Transverse colon (tissue), 4 donors: ENCODE measurements around the gene TMTC1. TPM values are rescaled to one million over a fixed set of nuclear protein-coding genes. Genes with fewer than 3 reads are reported as not detected.

Experiments used
- DNase-seq: peaks from one replicate; pipeline ENCODE4 v3.0.0-alpha.2; 2019
- H3K27ac ChIP-seq, 4 donors: fragments of 200-600 bp; sonication (generic); 2 replicates each; pipeline ENCODE4 v1.5.1; 2016 to 2018; ENCODE audit warnings: inconsistent platforms in 4 of 4
- H3K27me3 ChIP-seq: fragments of 200-600 bp; sonication (generic); 2 replicates; pipeline ENCODE4 v1.5.1; 2017; ENCODE audit warnings: inconsistent platforms
- H3K36me3 ChIP-seq, 4 donors: fragments of 200-600 bp; sonication (generic); 2 replicates each; pipeline ENCODE4 v1.5.1; 2017 to 2019; ENCODE audit warnings: inconsistent platforms in 4 of 4
- H3K4me1 ChIP-seq, 4 donors: fragments of 200-600 bp; sonication (generic); 2 replicates each; pipeline ENCODE4 v1.5.1; 2017 to 2020; ENCODE audit warnings: inconsistent platforms in 4 of 4
- H3K4me3 ChIP-seq, 4 donors: fragments of 200-600 bp; sonication (generic); 1 replicate in 1 of 4; 2 replicates in 3 of 4; pipeline versions ENCODE4 v1.5.1 to v1.6.1; 2017 to 2019; ENCODE audit warnings: inconsistent platforms in 4 of 4
- H3K9me3 ChIP-seq, 2 donors: fragments of 200-600 bp; sonication (generic); 2 replicates each; pipeline ENCODE4 v1.5.1; 2017 to 2019; ENCODE audit warnings: inconsistent platforms in 2 of 2
- EP300 ChIP-seq: sonication (generic); formaldehyde crosslinking; IDR thresholded peaks from one replicate; pipeline ENCODE4 v1.6.1; 2017; ENCODE audit warnings: antibody characterized with exemption, low read depth
- POLR2A ChIP-seq: fragments of 450-650 bp; IDR thresholded peaks from one replicate; pipeline ENCODE4 v1.6.1; 2016; ENCODE audit warnings: antibody characterized with exemption, mild to moderate bottlenecking, moderate library complexity
- POLR2AphosphoS5 ChIP-seq, 3 donors: sonication (generic); formaldehyde crosslinking; IDR thresholded peaks; one replicate each; pipeline ENCODE4 v1.6.1; 2016; ENCODE audit warnings: antibody characterized with exemption in 3 of 3
- WGBS, 2 donors: methylation state at CpG; one replicate each; pipeline ENCODE4 v1.1.5; 2018; ENCODE audit warnings: low coverage in 1 of 2; 5-methylcytosine and 5-hydroxymethylcytosine counted together
- in situ Hi-C, 4 donors: fragments of 200-750 bp; cut with MboI; loops; one replicate each; pipeline versions ENCODE4 v1.15.0 to v1.15.1; 2017; ENCODE audit warnings: low sequenced_read_pairs in 3 of 4, low pct_ligation_motif_present in 1 of 4, low pct_unique_long_range_greater_than_20kb in 1 of 4
- intact Hi-C: fragments of 100-400 bp; cut with DNase I; formaldehyde crosslinking; loops from one replicate; pipeline ENCODE4 v1.15.1; 2023; ENCODE audit warnings: low total_unique reads
- total RNA-seq, 4 donors: library from RNA; depleted of rRNA; stranded (reverse); fragments of >200 nt; gene quantifications; one replicate each; pipeline ENCODE4 v1.1.0, GENCODE V29; 2016
- TF ChIP-seq, protein P1 (sequence below), 5 experiments: fragments of 200-600 bp in 3 of 5; fragments of 450-650 bp in 2 of 5; sonication (generic) in 3 of 5; IDR thresholded peaks; 1 replicate in 2 of 5; 2 replicates in 3 of 5; pipeline ENCODE4 v1.5.1; 2016 to 2017; ENCODE audit warnings: antibody characterized with exemption in 5 of 5, inconsistent platforms in 3 of 5, mild to moderate bottlenecking in 2 of 5, moderate library complexity in 1 of 5

Gene TMTC1
- total RNA-seq, 4 donors from 2014 or later: 10.2 to 26.9 (median 16.9) TPM

- no peak overlapping the region for H3K27ac ChIP-seq
- in situ Hi-C loops: no loop called here
- intact Hi-C loops: no loop called here
- no peaks in the 10 kb centered on the region for H3K4me1 ChIP-seq
- H3K27me3 ChIP-seq: no peaks in the 10 kb centered on the region
- H3K9me3 ChIP-seq: no peaks in the 10 kb centered on the region
- no peaks in the 10 kb centered on the region for H3K36me3 ChIP-seq
- no peak for TF ChIP-seq POLR2A
- TF ChIP-seq, protein P1, sequence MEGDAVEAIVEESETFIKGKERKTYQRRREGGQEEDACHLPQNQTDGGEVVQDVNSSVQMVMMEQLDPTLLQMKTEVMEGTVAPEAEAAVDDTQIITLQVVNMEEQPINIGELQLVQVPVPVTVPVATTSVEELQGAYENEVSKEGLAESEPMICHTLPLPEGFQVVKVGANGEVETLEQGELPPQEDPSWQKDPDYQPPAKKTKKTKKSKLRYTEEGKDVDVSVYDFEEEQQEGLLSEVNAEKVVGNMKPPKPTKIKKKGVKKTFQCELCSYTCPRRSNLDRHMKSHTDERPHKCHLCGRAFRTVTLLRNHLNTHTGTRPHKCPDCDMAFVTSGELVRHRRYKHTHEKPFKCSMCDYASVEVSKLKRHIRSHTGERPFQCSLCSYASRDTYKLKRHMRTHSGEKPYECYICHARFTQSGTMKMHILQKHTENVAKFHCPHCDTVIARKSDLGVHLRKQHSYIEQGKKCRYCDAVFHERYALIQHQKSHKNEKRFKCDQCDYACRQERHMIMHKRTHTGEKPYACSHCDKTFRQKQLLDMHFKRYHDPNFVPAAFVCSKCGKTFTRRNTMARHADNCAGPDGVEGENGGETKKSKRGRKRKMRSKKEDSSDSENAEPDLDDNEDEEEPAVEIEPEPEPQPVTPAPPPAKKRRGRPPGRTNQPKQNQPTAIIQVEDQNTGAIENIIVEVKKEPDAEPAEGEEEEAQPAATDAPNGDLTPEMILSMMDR (IDR thresholded peaks at IDR 0.05): no peak
- no peak for TF ChIP-seq EP300
- no peak for TF ChIP-seq POLR2AphosphoS5 (IDR thresholded peaks at IDR 0.05)
- H3K4me3 ChIP-seq: no peak overlapping the region
- DNase-seq: no peak
These were observed 15.8 kb upstream of the TMTC1 start for GRCh38 chr12:29799591-29799990.

- Histone ChIP-seq H3K27ac (peak overlapping the region in 1 of 4 donors; percentile 36), H3K36me3 (no peaks in the 10 kb centered on the region), H3K27me3 (no peaks in the 10 kb centered on the region), H3K4me3 (no peak overlapping the region), H3K9me3 (no peaks in the 10 kb centered on the region), H3K4me1 (no peaks in the 10 kb centered on the region)
- 55 to 72% methylated on average over 2 of the region's 2 CpGs for WGBS, 2 donors
- TF ChIP-seq, protein P1 (IDR thresholded peaks at IDR 0.05): no peak
- TF ChIP-seq EP300 (no peak), POLR2A (no peak), POLR2AphosphoS5 (IDR thresholded peaks at IDR 0.05) (no peak)
- in situ Hi-C loops (no loop called here), intact Hi-C loops (no loop called here)
- no peak for DNase-seq
These were observed 14.0 kb upstream of the TMTC1 start for GRCh38 chr12:29797565-29798355.

DNA sequence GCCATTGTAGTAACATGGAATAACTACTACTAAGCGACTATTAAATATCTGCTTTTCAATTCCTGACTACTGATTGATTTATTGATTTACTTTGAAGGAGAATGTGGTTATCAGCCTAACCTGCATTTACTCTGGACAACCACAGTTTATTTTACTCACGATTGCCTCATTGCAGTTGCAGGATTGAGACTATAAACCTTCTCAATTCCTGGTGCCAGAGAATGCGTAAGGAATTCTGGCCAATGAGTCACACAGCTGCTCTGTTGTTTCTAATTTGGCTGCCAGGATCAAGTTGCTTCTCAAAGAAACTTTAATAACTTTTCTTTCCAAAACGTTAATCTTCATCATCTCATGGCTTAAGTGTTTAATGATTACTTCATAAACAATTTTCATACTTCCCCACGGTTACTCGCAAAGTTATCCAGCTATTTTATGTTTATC lies 13.1 kb upstream of the TMTC1 start:
- WGBS, 2 donors: 38% methylated on average over 6 of the region's 6 CpGs
- no peak overlapping the region for H3K4me3 ChIP-seq
- H3K27ac ChIP-seq: peak overlapping the region in 2 of 4 donors; percentile 17 to 36
- no peaks in the 10 kb centered on the region for H3K36me3 ChIP-seq
- peak; percentile 9 for DNase-seq
- TF ChIP-seq EP300 (no peak), POLR2AphosphoS5 (IDR thresholded peaks at IDR 0.05) (peak; percentile 60 to 64 (median 62)), POLR2A (no peak)
- TF ChIP-seq, protein P1 (IDR thresholded peaks at IDR 0.05): peak in 1 of 5 experiments; percentile 21
- no peaks in the 10 kb centered on the region for H3K27me3 ChIP-seq
- in situ Hi-C loops: no loop called here
- no peaks in the 10 kb centered on the region for H3K9me3 ChIP-seq
- intact Hi-C loops: no loop called here
- H3K4me1 ChIP-seq: no peaks in the 10 kb centered on the region

GRCh38 chr12:29795715-29796114 lies 12.0 kb upstream of the TMTC1 start:
- intact Hi-C loops (no loop called here), in situ Hi-C loops (no loop called here)
- no peaks in the 10 kb centered on the region for H3K9me3 ChIP-seq
- no peak overlapping the region for H3K4me3 ChIP-seq
- 53% methylated on average over 3 of the region's 3 CpGs; no CpG with 5 or more reads in 1 of the 2 donors for whole genome bisulfite sequencing, 2 donors
- no peak overlapping the region for H3K27ac ChIP-seq
- DNase-seq: no peak
- TF ChIP-seq EP300 (no peak), POLR2AphosphoS5 (IDR thresholded peaks at IDR 0.05) (no peak), POLR2A (no peak)
- TF ChIP-seq, protein P1 (IDR thresholded peaks at IDR 0.05): no peak
- H3K27me3 ChIP-seq: no peaks in the 10 kb centered on the region
- H3K36me3 ChIP-seq: no peaks in the 10 kb centered on the region
- H3K4me1 ChIP-seq: no peaks in the 10 kb centered on the region
